T-helper 9 cell (primary cell): ENCODE results near the gene STKLD1.
"Not testable (repeated sequence)": the region's sequence is repeated elsewhere in the genome, so short reads cannot be mapped to it uniquely, and the experiment has no call there.

ENCODE experiments used
- DNase-seq: peaks from one replicate; pipeline ENCODE4 v3.0.0-alpha.2; 2020

The STKLD1 gene

GRCh38 chr9:133362359-133363044, 13.7 kb upstream of the STKLD1 start:
- no peak for DNase-seq

GRCh38 chr9:133366435-133366834, 9.7 kb upstream of the STKLD1 start:
- DNase-seq, result no peak

GRCh38 chr9:133367221-133367620, 8.9 kb upstream of the STKLD1 start:
- no peak for DNase-seq

GRCh38 chr9:133367778-133368177, 8.4 kb upstream of the STKLD1 start:
- no peak for DNase-seq

- no peak for DNase-seq
These were observed 7.8 kb upstream of the STKLD1 start for GRCh38 chr9:133368249-133368881.

DNA sequence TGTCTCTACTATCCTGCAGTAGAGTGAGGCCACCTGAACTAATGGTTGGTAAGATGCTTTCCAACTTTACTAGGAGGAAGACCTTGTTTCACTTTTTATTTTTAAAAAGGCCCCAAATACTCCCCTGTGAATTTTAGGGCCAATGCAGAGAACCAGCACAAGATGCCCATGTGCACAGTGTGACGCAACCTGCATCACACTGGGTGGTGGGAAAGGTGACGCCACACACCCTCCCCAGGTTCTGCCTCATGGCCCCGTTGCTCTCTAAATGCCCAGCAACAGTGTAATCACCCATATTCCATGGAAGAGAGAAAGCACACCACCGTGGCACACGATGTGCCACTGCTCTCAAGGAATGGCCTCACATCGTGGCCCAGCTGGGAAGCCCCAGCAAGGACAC, 6.7 kb upstream of the STKLD1 start:
- no peak for DNase-seq

DNA sequence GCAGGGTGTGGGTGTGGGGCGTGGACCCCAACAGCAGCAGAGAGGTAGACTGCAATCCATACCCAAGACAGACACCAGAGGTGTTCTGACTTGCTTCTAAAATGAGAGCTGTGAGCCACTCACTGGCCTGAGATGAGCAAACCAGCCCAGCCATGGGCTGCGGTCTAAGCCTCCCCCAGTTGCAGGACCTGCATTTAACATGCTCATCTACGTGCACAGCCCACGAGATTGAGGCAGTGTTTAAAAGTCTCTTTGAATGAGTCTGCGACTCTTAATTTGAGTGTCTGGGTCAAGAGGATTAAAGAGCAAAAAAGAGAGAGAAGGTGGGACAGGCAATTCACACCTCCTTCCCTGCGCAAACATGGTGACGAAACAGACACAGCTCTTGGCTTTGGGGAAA, 6.2 kb upstream of the STKLD1 start:
- no peak for DNase-seq

- peak; percentile 35 for DNase-seq
These were observed 5.5 kb upstream of the STKLD1 start for GRCh38 chr9:133370685-133371084.

GRCh38 chr9:133371261-133371711, 4.9 kb upstream of the STKLD1 start:
- peak; percentile 60 for DNase-seq

GRCh38 chr9:133372144-133372543, 4.0 kb upstream of the STKLD1 start:
- DNase-seq, result no peak

GRCh38 chr9:133374612-133375115, 1.5 kb upstream of the STKLD1 start:
- no peak for DNase-seq

DNA sequence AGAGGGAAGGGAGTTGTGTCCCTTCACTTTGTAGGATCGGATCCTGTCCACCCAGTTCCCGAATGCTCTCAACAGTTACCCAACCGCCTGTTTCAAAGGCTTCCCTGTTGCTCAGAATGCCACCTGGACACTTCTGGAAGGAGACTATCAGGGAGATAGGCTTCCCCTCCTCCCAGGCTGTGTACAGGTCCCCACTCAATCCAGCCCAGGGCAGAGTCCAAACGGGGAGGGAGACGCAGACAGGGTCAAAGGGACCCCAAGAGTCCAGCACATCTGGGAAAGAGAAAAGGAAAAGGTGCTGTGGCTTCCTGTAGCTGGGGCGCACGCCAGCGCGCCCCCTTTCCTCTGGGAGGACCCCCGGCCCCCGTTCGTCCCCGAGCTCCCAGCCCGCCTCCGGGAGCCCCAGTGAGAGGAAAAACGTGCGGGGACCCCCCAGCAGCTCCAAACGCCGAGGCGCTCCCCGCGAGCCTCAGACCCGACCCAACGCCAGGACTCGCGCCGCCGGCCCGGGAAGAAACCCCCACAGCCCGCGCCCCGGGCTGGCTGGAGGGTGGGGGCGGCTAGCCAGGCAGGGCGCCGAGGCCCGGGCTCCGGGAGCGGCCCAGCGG, 946 bp upstream of the STKLD1 start:
- no peak for DNase-seq

- DNase-seq, result not testable (repeated sequence)
These were observed 1.1 kb downstream of the STKLD1 start for GRCh38 chr9:133377280-133377679.

DNA sequence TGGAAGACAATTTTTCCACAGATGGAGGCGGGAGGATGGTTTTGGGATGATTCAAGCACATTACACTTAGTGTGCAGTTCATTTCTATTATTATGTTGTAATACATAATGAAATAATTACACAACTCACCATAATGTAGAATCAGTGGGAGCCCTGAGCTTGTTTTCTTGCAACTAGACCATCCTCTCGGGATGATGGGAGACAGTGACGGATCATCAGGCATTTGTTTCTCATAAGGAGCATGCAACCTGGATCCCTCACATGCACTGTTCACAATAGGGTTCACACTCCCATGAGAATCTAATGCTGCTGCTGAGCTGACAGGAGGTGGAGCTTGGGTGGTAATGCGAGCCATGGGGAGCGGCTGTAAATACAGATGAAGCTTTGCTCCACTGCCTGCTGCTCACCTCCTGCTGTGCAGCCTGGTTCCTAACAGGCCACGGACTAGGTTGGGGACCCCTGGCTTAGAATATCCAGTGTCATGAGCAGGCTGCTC, 1.6 kb downstream of the STKLD1 start:
- no peak for DNase-seq

DNA sequence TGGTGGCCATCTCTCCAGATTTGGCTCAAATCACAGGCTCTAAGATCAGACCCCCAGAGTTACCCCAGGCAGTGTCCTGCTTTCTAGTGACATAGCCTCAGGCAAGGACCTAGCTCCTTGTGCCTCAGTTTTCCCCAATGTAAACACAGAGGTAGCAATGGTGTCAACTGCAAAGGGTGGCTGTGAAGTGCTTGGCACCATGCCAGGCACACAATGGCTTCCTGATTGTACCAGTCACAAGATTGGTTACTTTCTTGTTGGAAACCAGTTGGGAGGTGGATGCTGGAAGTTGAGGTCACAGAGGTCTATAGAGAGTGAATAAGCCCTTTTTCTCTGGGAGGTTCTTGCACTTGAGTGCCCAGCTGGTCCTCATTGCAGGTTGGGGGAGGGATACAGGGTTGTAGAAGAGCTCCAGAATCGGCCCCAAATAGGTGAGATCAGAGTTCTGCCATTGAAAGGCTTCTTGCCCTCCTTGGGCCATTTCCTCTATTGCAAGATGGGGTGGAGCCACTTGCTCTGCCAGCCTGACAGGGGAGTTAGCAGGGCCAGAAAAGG, 2.3 kb downstream of the STKLD1 start:
- no peak for DNase-seq

- DNase-seq, result no peak
These were observed 3.3 kb downstream of the STKLD1 start for GRCh38 chr9:133379153-133380086.

- no peak for DNase-seq
These were observed 4.6 kb downstream of the STKLD1 start for GRCh38 chr9:133380734-133381133.

DNA sequence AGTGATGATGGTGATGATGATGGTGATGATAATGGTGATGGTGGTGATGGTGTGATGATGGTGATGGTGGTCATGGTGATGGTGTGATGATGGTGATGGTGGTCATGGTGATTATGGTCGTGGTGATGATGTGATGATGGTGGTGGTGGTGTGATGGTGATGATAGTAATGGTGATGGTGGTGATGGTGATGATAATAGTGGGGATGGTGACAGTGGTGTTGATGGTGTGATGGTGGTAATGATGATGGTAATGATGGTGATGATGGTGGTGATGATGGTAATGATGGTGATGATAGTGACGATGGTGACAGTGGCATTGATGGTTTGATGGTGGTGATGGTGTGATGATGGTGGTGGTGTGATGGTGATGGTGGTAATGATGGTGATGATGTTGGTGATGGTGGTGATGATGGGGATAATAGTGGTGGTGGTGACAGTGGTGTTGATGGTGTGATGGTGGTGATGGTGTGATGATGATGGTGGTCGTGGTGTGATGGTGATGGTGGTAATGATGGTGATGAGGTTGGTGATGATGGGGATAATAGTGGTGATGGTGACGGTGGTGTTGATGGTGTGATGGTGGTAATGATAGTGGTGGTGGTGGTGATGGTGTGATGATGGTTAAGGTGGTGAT, 6.5 kb downstream of the STKLD1 start:
- DNase-seq, result no peak

GRCh38 chr9:133383438-133383837, 7.3 kb downstream of the STKLD1 start:
- DNase-seq, result no peak

GRCh38 chr9:133384736-133385321, 8.7 kb downstream of the STKLD1 start:
- no peak for DNase-seq

GRCh38 chr9:133385452-133385851, 9.3 kb downstream of the STKLD1 start:
- no peak for DNase-seq
